GM18861 (cell line): ENCODE data around the gene CHST9.
A peak's percentile ranks its signal among the peaks of the same experiment; 100 is the strongest.
"Not testable (repeated sequence)": the region's sequence is repeated elsewhere in the genome, so short reads cannot be mapped to it uniquely, and the experiment has no call there.

Experiments used
- ATAC-seq: cut with Tn5 transposase; IDR thresholded peaks from one replicate; pipeline ENCODE4 v1.9.1; 2021; ENCODE audit not compliant: unreplicated experiment

The CHST9 gene

DNA sequence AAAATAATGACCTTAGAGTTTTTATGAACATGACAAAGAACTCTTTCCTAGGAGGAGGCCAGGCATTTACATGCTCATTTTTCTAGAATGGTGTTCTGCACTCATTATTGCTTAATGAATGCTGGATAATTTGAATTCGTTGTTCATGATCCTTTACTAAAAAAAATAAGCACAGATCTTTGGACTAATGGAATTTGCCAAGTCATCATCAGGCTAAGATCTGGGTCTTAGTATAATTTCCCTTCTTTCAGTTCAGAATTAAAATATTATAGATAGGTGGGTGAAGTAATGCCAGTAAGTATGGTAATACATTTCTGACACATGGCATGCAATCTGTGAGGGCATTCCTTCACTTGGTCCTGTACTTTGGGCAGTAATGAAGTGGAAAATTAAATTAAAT is 175.8 kb downstream of the CHST9 start:
- ATAC-seq = no peak

DNA sequence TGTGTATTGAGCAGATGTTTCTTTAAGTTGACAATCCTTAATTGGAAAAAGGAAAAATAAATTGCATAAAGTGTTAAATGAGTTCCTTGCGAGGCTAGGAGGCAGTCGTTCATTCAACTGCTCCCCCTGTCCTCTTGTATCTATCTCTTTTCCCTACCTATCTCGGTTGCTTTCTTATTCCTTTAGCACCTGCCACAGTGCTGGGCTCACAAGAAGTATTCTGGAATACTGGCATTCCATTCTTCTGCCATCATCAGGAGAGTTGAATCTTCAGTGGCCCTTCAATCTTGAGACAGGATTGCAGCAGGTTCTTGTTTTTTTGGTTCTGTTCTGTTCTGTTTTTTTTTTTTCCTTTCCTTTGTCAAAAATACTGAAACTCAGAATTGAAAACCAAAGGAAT is 176.5 kb downstream of the CHST9 start:
- no peak for ATAC-seq

DNA sequence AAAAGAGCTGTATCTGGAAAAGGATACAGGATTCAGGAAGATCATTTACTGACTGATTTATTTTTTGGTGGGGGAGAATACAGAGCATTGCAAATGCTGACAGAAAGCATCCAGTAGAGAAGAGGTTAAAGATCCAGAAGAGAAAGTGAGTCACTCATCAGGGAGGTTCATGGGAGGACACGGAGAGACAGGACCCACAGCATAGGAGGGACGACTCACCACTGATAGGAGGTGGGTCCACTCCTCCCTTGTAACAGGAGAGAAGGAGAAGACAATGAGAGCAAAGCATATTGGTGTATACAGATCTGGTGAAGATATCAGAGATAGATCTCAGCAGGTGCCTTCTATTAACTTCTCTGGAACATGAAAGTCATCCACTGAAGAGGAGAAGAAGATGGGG is 177.2 kb downstream of the CHST9 start:
- ATAC-seq = no peak

DNA sequence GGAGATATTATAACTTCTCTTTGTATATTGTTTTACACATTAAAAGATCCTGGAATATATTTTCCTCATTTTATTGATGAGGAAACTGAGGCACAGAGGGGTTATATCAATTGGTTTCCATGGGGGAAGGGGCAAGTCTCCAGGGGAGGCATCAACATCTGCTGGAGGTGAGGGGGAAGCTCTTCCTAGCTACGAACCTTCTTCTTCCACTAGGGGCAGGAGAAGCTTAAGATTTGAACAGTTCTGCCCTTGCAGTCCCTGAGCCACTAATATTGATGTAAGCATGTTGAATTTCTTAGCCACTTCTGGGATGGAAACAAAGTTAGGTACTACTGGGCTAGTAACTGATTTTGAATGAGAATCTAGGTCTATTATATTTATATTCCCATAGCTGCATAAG is 179.5 kb downstream of the CHST9 start:
- peak; percentile 60 for ATAC-seq

DNA sequence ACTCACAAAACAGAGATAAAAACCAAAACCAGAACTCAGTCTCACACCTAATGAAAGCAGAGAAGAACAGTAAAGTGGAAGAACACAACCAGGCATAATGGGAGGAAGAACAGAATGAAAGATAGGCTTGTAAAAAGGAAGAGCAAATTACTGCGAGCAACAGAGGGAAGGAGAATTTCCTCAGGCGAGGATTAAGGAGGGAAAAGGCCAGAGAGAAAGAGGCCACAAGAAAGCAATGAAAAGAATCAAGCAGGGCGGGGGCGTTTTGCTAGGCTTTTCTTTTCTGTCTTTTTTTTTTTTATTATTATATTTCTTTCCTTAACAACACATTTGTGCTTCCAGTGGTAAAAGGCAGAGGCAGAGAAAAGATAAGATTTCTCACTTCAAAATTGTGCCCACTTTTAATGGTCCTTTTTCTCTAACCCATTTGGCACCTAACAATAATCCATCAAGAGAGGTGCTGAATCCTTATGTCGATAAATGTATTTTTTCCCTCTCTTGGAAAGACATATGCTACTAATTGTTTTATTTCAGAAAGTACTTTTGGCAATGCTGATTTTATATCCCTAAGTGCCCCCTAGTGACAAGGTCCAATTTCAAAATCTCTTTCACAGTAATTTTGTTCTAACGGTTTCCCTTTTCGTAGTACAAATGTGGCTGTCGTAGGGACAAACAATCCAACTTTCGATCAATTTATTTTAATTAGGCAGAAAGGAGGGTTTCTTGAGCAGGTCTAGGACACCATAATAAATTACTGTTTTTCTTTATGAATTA is 180.9 kb downstream of the CHST9 start:
- no peak for ATAC-seq

GRCh38 chr18:26999797-27000196 is 185.3 kb downstream of the CHST9 start:
- ATAC-seq = no peak

- no peak for ATAC-seq
These were observed 191.5 kb downstream of the CHST9 start for GRCh38 chr18:26993568-26993967.

GRCh38 chr18:26992926-26993325 is 192.2 kb downstream of the CHST9 start:
- ATAC-seq = no peak

DNA sequence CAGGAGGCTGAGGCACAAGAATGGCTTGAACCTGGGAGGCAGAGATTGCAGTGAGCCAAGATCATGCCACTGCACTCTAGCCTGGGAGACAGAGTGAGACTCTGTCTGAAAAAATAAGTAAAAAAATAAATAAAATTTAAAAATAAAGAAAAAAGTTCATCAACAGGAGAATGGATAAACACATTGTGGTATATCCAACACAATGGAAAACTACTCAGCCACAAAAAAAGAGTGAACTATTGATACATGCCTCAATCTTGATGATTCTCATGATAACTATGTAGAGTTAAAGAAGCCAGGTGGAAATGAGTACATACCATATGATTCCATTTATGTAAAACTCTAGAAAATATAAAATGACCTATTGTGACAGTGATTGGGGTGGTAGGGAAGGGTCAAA is 195.3 kb downstream of the CHST9 start:
- ATAC-seq = no peak

DNA sequence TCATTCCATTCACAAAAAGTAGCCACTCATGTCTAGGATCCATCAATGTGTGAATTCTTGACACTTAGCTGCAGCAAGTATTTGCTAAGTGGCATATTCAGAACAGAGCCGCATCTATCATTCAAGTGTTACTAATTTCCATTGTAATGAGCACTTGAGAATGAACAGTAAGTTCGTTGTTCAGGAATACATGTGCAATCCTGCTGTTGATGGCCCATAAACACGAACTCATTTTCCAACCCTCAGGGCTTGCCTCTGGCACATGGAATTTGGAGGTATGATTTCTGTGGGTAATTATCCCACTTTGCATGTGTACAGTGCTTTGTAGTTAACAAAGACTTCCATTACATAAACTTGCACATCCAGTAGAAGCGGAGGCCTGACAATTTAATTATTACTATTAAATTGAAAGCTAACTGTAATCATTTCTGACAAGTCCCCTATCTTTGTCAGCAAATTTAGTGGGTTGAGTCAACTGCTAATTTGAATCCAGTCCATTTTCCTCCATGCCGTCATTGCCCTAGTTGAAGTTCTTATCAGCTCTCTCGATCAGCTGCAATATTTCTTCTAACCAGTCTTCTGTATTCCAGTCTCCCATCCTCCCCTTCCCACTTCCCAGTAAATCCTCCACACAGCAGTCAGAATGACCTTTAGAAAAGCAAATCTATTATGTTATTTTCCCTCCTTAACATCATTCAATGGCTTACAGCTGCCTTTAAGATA is 203.6 kb downstream of the CHST9 start:
- no peak for ATAC-seq

- peak; percentile 96 for ATAC-seq
These were observed 206.2 kb downstream of the CHST9 start for GRCh38 chr18:26978812-26979341.

- no peak for ATAC-seq
These were observed 207.3 kb downstream of the CHST9 start for GRCh38 chr18:26977781-26978180.

DNA sequence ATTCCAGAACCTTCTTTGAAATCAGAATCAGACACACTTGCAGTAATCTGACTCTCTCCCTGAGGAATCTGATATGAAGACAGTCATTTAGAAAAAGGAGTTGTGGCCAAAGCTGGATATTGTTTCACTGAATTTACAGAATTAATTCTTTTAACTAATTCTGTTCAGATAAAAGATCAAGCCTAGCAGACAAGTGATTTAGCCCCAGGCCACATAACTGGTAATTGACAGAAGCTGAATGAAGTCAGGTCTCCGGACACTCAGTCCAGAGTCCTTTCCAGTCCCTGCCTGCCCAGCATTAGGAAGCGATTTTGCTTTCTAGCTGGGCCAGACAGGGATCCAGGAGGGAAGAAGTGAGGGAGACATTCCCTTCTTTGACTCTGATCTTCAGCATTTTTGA is 208.9 kb downstream of the CHST9 start:
- no peak for ATAC-seq

DNA sequence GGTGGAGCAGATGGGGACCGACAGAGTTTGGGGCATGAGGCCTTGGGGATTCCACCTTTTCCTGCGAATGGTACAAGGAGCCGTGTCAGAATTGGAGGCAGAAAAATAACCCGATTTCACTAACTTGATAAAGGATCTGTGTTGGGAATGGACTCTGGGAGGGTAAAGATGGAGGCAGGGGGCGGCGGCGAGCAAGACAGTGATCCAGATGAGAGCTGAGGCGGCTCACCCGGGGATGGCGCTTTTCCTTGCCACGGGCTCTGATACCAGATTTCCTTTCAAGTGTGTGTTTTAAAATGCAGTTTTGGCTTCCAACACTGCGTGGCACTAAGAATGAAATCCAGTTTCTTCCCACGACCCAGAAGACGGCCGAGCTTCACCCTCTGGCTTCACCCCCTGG is 212.6 kb downstream of the CHST9 start:
- not testable (repeated sequence) for ATAC-seq

DNA sequence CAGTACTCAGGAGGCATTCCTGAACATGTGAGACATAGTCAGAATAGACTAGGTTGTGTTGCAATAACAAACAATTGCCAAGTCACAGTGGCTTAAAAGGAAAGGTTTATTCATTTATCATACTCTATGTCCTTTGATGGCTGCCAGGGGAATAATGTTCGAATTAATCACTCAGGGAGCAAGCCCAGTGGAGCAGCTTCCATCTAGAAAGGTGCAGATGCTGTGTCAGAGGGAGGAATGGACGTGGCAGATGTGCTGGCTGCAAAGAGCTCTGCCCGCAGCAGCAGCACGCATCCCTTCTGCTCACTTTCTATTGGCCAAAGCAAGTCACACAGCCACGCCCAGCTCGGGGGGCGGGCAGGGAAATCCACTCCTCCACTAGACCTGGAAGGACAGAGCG is 213.7 kb downstream of the CHST9 start:
- ATAC-seq = no peak

DNA sequence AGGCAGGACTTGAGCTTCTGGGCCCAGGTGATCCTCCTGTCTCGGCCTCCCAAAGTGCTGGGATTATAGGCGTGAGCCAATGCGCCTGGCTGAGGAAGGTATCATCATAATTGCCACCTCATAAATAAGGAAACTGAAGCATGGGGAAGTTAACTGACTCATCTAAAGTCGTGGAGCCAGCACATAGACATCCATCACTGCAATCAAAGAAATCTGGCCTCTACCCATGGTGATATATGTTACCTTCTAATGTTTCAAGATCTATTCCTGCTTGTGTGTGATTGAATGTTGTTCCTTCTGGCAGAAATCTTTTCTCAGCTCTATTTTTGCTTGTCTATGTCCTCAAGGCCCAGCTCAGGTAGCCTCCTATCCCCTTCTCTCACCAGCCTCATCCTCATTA is 214.5 kb downstream of the CHST9 start:
- no peak for ATAC-seq

DNA sequence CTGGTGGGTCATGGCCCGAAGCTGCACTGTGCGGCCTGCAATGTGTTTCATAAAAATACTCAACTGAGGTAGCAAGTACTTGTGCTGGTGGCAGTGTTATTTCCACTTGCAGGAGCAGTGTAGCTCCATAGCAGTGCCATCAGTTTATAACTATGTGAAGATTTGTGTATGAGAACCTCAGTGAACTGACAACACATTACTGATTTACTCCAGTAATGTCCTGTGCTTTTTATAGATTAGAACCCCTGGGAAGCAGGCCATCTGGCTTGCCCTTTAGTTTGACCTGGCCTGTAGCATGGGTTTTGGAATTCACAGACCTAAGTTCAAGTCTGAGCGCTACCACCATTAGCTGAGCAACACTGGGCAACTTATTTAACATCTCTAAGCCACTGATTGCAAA is 219.9 kb downstream of the CHST9 start:
- ATAC-seq = no peak

DNA sequence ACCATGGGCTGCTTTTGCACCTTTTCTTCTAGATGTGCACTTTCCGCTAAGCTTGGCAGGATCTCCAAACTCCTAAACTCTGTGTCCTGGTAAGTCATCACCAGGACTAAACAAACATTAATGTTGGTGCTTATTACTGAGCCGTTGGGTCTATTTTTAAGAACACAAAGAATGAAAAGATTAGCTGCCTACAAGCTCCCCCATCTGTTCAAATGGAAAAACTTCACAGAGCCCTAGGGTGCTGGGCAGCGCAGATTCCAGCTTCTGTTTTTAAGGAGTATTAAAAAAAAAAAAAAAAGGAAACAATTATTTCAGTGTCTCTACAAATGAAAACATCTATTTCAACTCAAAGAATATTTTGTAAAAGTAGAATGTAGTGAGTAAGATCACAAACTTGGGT is 221.8 kb downstream of the CHST9 start:
- no peak for ATAC-seq

DNA sequence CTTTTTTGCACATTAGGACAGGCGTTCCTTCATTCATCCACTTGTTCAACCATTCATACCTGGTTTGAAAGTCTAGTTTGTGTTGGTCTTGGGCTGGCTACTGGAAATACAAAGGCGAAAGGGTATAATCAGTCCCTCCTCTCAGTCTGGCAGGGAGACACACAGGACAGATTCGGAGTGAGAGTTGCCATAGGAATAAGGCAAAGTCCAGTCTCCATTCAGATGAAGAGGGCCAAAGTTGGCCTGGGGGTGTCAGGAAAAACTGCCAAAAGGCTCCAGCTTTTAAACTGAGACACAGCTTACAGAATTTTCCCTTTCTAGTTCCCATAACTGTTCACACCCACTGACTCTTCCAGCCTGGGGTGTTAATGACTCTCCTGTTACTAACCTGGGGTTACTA is 223.3 kb downstream of the CHST9 start:
- no peak for ATAC-seq

DNA sequence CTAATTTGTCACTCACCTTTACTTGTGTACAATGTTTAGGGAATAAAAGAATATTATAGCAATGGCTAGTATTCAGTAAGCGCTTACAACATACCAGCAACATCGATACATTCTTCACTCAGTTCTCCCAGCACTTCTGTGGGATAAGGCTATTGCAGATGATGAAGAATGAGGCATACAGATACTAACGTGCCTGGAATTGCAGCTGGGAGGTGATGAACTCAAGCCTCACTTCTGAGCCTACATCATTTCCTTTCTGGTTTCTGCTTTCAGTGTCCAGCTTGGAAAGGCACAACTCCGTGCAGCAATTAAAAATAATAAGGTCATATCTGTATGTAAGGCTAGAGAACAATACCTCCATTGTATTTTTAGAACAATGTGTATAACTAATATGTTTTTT is 224.2 kb downstream of the CHST9 start:
- no peak for ATAC-seq

- ATAC-seq = no peak
These were observed 228.2 kb downstream of the CHST9 start for GRCh38 chr18:26956863-26957262.

DNA sequence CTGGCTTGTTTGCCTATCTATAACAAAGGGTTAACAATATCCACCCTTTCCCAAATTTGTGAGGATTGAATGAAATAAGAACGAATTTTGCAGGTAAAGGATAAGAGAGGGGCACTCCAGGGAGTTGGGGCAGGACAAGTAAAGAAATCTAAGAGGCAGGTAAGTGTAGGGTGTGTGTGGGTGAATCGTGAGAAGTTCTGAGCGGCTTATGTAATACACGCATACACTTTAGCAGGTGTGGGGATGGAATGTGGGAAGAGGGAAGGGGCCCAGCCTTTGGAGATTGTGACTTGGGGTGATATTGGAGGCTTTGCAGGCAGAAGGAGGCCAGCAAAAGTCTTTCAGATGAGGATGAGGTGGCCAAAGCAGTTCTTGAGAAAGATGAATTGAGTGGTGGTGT is 236.4 kb downstream of the CHST9 start:
- ATAC-seq = no peak
